22Rv1 (cell line): ENCODE data around the gene ABCD1.
"Not testable (repeated sequence)": the region's sequence is repeated elsewhere in the genome, so short reads cannot be mapped to it uniquely, and the experiment has no call there.

Source experiments
- CTCF ChIP-seq: fragments of 450-650 bp; IDR thresholded peaks from 2 replicates; pipeline ENCODE4 v1.5.1; 2017; ENCODE audit warnings: mild to moderate bottlenecking
- ZFX ChIP-seq: fragments of 450-650 bp; IDR thresholded peaks from 2 replicates; pipeline ENCODE4 v1.6.1; 2017; ENCODE audit warnings: antibody characterized with exemption, borderline replicate concordance

GRCh38 chrX:153696538-153696937 is 28.1 kb upstream of the ABCD1 start:
- not testable (repeated sequence) for TF ChIP-seq CTCF, ZFX
